Vagina (tissue), 2 donors: Measurements from ENCODE around the gene RSF1. TPM values are rescaled to one million over a fixed set of nuclear protein-coding genes. Genes with fewer than 3 reads are reported as not detected.

Experiments used
- DNase-seq, 2 donors: peaks; one replicate each; pipeline ENCODE4 v3.0.0-alpha.2; 2017; ENCODE audit errors: extremely low spot score in 2 of 2
- H3K27ac ChIP-seq: fragments of 200-600 bp; sonication (generic); one replicate; pipeline ENCODE4 v1.5.1; 2019
- H3K27me3 ChIP-seq: fragments of 200-600 bp; sonication (generic); one replicate; pipeline ENCODE4 v1.5.1; 2019
- H3K36me3 ChIP-seq, 2 donors: fragments of 200-600 bp; sonication (generic); one replicate each; pipeline ENCODE4 v1.5.1; 2017 to 2019
- H3K4me1 ChIP-seq: fragments of 200-600 bp; sonication (generic); one replicate; pipeline ENCODE4 v1.5.1; 2019
- H3K4me3 ChIP-seq, 2 donors: fragments of 200-600 bp; sonication (generic); 1 replicate in 1 of 2; 2 replicates in 1 of 2; pipeline ENCODE4 v1.5.1; 2016 to 2019
- H3K9me3 ChIP-seq: fragments of 200-600 bp; sonication (generic); one replicate; pipeline ENCODE4 v1.5.1; 2019
- CTCF ChIP-seq, 3 experiments: fragments of 450-650 bp in 2 of 3; fragments of 200-600 bp in 1 of 3; sonication (generic) in 1 of 3; IDR thresholded peaks; one replicate each; pipeline ENCODE4 v1.5.1; 2017 to 2019; ENCODE audit warnings: antibody characterized with exemption in 3 of 3, mild to moderate bottlenecking in 2 of 3, moderate library complexity in 2 of 3
- POLR2A ChIP-seq, 2 donors: fragments of 450-650 bp; IDR thresholded peaks; one replicate each; pipeline ENCODE4 v1.6.1; 2017; ENCODE audit warnings: antibody characterized with exemption in 2 of 2, mild to moderate bottlenecking in 2 of 2, moderate library complexity in 2 of 2
- POLR2AphosphoS5 ChIP-seq, 2 donors: sonication (generic); formaldehyde crosslinking; IDR thresholded peaks; one replicate each; pipeline ENCODE4 v1.9.0; 2017; ENCODE audit warnings: antibody characterized with exemption in 2 of 2, mild to moderate bottlenecking in 2 of 2, low read depth in 1 of 2; ENCODE audit not compliant: insufficient read depth in 1 of 2
- intact Hi-C: fragments of 100-400 bp; cut with DNase I; formaldehyde crosslinking; loops from one replicate; pipeline ENCODE4 v1.15.1; 2023
- total RNA-seq: library from RNA; depleted of rRNA; stranded (reverse); fragments of >200 nt; gene quantifications from one replicate; pipeline ENCODE4 v1.2.3, GENCODE V29; 2016

Gene RSF1
- total RNA-seq, 1 donor from 2014 or later, result 60.4 TPM

- H3K27ac ChIP-seq, result no peak overlapping the region
- intact Hi-C loops, result no loop called here
- H3K4me1 ChIP-seq, result no peaks in the 10 kb centered on the region
- TF ChIP-seq POLR2AphosphoS5 (IDR thresholded peaks at IDR 0.05; ENCODE audit: insufficient read depth in 1 of 2, low read depth in 1 of 2) (no peak), CTCF (IDR thresholded peaks at IDR 0.05) (no peak), POLR2A (IDR thresholded peaks at IDR 0.05) (no peak)
- H3K36me3 ChIP-seq, result peaks cover 0 to 39% of the 10 kb centered on the region in 2 donors
- no peaks in the 10 kb centered on the region for H3K27me3 ChIP-seq
- H3K4me3 ChIP-seq, result no peak overlapping the region
- H3K9me3 ChIP-seq, result no peaks in the 10 kb centered on the region
- DNase-seq, result no peak
These were observed 91.5 kb downstream of the RSF1 start for GRCh38 chr11:77729063-77729462.

- Histone ChIP-seq H3K36me3 (peaks cover 0 to 37% of the 10 kb centered on the region in 2 donors), H3K9me3 (no peaks in the 10 kb centered on the region), H3K4me1 (no peaks in the 10 kb centered on the region), H3K4me3 (no peak overlapping the region), H3K27me3 (no peaks in the 10 kb centered on the region), H3K27ac (no peak overlapping the region)
- intact Hi-C loops, result no loop called here
- no peak for TF ChIP-seq POLR2AphosphoS5 (IDR thresholded peaks at IDR 0.05; ENCODE audit: insufficient read depth in 1 of 2, low read depth in 1 of 2)
- no peak for TF ChIP-seq POLR2A (IDR thresholded peaks at IDR 0.05)
- no peak for TF ChIP-seq CTCF (IDR thresholded peaks at IDR 0.05)
- no peak for DNase-seq
These were observed 92.2 kb downstream of the RSF1 start for GRCh38 chr11:77728203-77728786.

GRCh38 chr11:77726524-77726923 lies 94.0 kb downstream of the RSF1 start:
- Histone ChIP-seq H3K27ac (no peak overlapping the region), H3K4me1 (no peaks in the 10 kb centered on the region), H3K27me3 (no peaks in the 10 kb centered on the region), H3K36me3 (peaks cover 0 to 26% of the 10 kb centered on the region in 2 donors), H3K9me3 (no peaks in the 10 kb centered on the region), H3K4me3 (no peak overlapping the region)
- no peak for DNase-seq
- TF ChIP-seq POLR2AphosphoS5 (IDR thresholded peaks at IDR 0.05; ENCODE audit: insufficient read depth in 1 of 2, low read depth in 1 of 2) (no peak), POLR2A (IDR thresholded peaks at IDR 0.05) (no peak), CTCF (IDR thresholded peaks at IDR 0.05) (no peak)
- intact Hi-C loops, result no loop called here

- no peaks in the 10 kb centered on the region for H3K4me1 ChIP-seq
- H3K9me3 ChIP-seq, result no peaks in the 10 kb centered on the region
- no peak overlapping the region for H3K4me3 ChIP-seq
- TF ChIP-seq POLR2A (IDR thresholded peaks at IDR 0.05) (no peak), POLR2AphosphoS5 (IDR thresholded peaks at IDR 0.05; ENCODE audit: insufficient read depth in 1 of 2, low read depth in 1 of 2) (no peak), CTCF (IDR thresholded peaks at IDR 0.05) (no peak)
- intact Hi-C loops, result no loop called here
- DNase-seq, result no peak
- H3K36me3 ChIP-seq, result peaks cover 0 to 16% of the 10 kb centered on the region in 2 donors
- H3K27ac ChIP-seq, result no peak overlapping the region
- no peaks in the 10 kb centered on the region for H3K27me3 ChIP-seq
These were observed 95.1 kb downstream of the RSF1 start for GRCh38 chr11:77725433-77725832.

- DNase-seq, result no peak
- TF ChIP-seq POLR2AphosphoS5 (IDR thresholded peaks at IDR 0.05; ENCODE audit: insufficient read depth in 1 of 2, low read depth in 1 of 2) (no peak), POLR2A (IDR thresholded peaks at IDR 0.05) (no peak), CTCF (IDR thresholded peaks at IDR 0.05) (no peak)
- intact Hi-C loops, result no loop called here
These were observed 95.9 kb downstream of the RSF1 start for GRCh38 chr11:77724636-77725035.

More at GRCh38 chr11:77724636-77725035, 95.9 kb downstream of the RSF1 start:
- H3K4me3 ChIP-seq, result no peak overlapping the region
- H3K27me3 ChIP-seq, result no peaks in the 10 kb centered on the region
- H3K36me3 ChIP-seq, result peaks cover 0 to 16% of the 10 kb centered on the region in 2 donors
- no peaks in the 10 kb centered on the region for H3K9me3 ChIP-seq
- no peak overlapping the region for H3K27ac ChIP-seq
- no peaks in the 10 kb centered on the region for H3K4me1 ChIP-seq
